HepG2 (cell line): Measurements from ENCODE around the gene TAP1.

Experiments used
- IRF1 ChIP-seq: sonication (generic); formaldehyde crosslinking; IDR thresholded peaks from 2 replicates; pipeline ENCODE4 v1.4.0; 2020; ENCODE audit warnings: low read depth, mild to moderate bottlenecking, missing genetic modification reagents
- KDM5A ChIP-seq: fragments of 200-600 bp; sonication (generic); IDR thresholded peaks from 2 replicates; pipeline ENCODE4 v1.7.0; 2018; ENCODE audit warnings: antibody characterized with exemption, mild to moderate bottlenecking, low read length, borderline replicate concordance
- MXD4 ChIP-seq: IDR thresholded peaks from 2 replicates; pipeline ENCODE4 v1.6.1; 2016; ENCODE audit warnings: mild to moderate bottlenecking, missing biosample characterization, missing genetic modification reagents
- POLR2A ChIP-seq, 2 experiments: IDR thresholded peaks; 2 replicates each; pipeline ENCODE4 v1.6.1; 2011; ENCODE audit warnings: low read depth in 2 of 2, low read length in 2 of 2, mild to moderate bottlenecking in 1 of 2, moderate library complexity in 1 of 2; ENCODE audit not compliant: insufficient read depth in 1 of 2
- SIN3A ChIP-seq: IDR thresholded peaks from 2 replicates; pipeline ENCODE4 v1.6.1; 2011; ENCODE audit warnings: low read depth, mild to moderate bottlenecking, control low read depth, low read length, borderline replicate concordance
- SRSF1 ChIP-seq: fragments of 200-400 bp; formaldehyde crosslinking; optimal IDR thresholded peaks from 2 replicates; pipeline ENCODE3; 2017; ENCODE audit warnings: mild to moderate bottlenecking, low read depth, low read length, moderate library complexity
- ZBTB1 ChIP-seq: sonication (generic); formaldehyde crosslinking; IDR thresholded peaks from 2 replicates; pipeline ENCODE4 v1.4.0; 2020; ENCODE audit warnings: missing genetic modification reagents, borderline replicate concordance
- ZNF567 ChIP-seq: sonication (generic); formaldehyde crosslinking; IDR thresholded peaks from 2 replicates; pipeline ENCODE4 v1.8.1; 2023; ENCODE audit warnings: mild to moderate bottlenecking, missing genetic modification reagents, borderline replicate concordance
- TF ChIP-seq, protein P1 (sequence below): sonication (generic); formaldehyde crosslinking; IDR thresholded peaks from 2 replicates; pipeline ENCODE4 v1.5.0; 2020; ENCODE audit warnings: mild to moderate bottlenecking, missing genetic modification reagents, moderate library complexity

DNA sequence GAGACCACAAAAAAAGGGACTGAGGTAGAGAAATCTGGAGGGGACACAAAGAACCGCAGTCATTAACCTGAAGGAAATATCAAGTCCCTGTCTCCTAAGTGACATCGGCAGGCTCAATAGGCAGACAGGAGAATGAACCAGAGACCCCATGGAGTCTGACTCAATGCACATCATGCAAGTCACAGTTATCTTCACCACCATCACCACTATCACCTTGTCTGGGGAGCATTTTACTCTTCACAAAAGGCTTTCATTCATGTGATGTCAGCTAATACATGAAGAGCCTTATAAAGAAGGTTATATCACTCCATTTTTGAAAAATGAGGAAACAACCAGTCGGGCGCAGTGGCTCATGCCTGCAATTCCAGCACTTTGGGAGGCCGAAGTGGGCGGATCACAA, 4.4 kb downstream of the TAP1 start:
- TF ChIP-seq POLR2A (IDR thresholded peaks at IDR 0.05; ENCODE audit: insufficient read depth in 1 of 2, low read depth in 2 of 2, low read length in 2 of 2) (no peak), ZBTB1 (CRISPR knock-in tag) (no peak), SIN3A (no peak), ZNF567 (CRISPR knock-in tag) (no peak), MXD4 (no peak), KDM5A (no peak), IRF1 (CRISPR knock-in tag) (no peak), SRSF1 (no peak)
- TF ChIP-seq, protein P1, sequence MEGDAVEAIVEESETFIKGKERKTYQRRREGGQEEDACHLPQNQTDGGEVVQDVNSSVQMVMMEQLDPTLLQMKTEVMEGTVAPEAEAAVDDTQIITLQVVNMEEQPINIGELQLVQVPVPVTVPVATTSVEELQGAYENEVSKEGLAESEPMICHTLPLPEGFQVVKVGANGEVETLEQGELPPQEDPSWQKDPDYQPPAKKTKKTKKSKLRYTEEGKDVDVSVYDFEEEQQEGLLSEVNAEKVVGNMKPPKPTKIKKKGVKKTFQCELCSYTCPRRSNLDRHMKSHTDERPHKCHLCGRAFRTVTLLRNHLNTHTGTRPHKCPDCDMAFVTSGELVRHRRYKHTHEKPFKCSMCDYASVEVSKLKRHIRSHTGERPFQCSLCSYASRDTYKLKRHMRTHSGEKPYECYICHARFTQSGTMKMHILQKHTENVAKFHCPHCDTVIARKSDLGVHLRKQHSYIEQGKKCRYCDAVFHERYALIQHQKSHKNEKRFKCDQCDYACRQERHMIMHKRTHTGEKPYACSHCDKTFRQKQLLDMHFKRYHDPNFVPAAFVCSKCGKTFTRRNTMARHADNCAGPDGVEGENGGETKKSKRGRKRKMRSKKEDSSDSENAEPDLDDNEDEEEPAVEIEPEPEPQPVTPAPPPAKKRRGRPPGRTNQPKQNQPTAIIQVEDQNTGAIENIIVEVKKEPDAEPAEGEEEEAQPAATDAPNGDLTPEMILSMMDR (CRISPR knock-in tag): no peak
